ENCODE results near the gene NHLH1. TPM values are rescaled to one million over a fixed set of nuclear protein-coding genes. Genes with fewer than 3 reads are reported as not detected.

Gene NHLH1
- total RNA-seq, 2 donors from 2014 or later: 0.14 TPM; not detected in 1

Other genes starting within 250 kb of the NHLH1 start
- not detected for gene ATP1A4, start 215.5 kb upstream of the NHLH1 start, total RNA-seq
- gene CASQ1, start 176.5 kb upstream of the NHLH1 start, total RNA-seq: 10 to 100 TPM in 1 of 2 donors, 1 to 10 TPM in 1; 4.5 to 10.4 TPM
- 100 to 1,000 TPM; 299 to 410 TPM for gene PEA15, start 161.7 kb upstream of the NHLH1 start, total RNA-seq
- 10 to 100 TPM; 95.3 to 95.5 TPM for gene DCAF8, start 104.5 kb upstream of the NHLH1 start, total RNA-seq
- gene PEX19, start 81.9 kb upstream of the NHLH1 start, total RNA-seq: 10 to 100 TPM; 54.0 to 60.0 TPM
- 100 to 1,000 TPM; 165 to 172 TPM for gene COPA, start 23.8 kb upstream of the NHLH1 start, total RNA-seq
- gene NCSTN, start 23.7 kb upstream of the NHLH1 start, total RNA-seq: 10 to 100 TPM; 57.3 to 78.9 TPM
- 1 to 10 TPM; 2.0 to 2.4 TPM for gene VANGL2, start 33.5 kb downstream of the NHLH1 start, total RNA-seq
- gene SLAMF6, start 156.2 kb downstream of the NHLH1 start, total RNA-seq: 1 to 10 TPM in 1 of 2 donors, under 1 TPM in 1; 0.62 to 1.2 TPM
- 10 to 100 TPM in 1 of 2 donors, 1 to 10 TPM in 1; 6.9 to 16.8 TPM for gene CD84, start 212.4 kb downstream of the NHLH1 start, total RNA-seq

Measured in posterior vena cava (tissue), 2 donors.